Loucy (cell line): ENCODE measurements around the gene ASS1.

Source experiments
- H2AFZ ChIP-seq: fragments of 200-600 bp; sonication (generic); 2 replicates; pipeline ENCODE4 v1.6.0; 2016; ENCODE audit warnings: antibody characterized with exemption, mild to moderate bottlenecking, low read length, moderate library complexity
- H3F3A ChIP-seq: fragments of 200-600 bp; 2 replicates; pipeline ENCODE4 v1.6.0; 2016; ENCODE audit warnings: antibody characterized with exemption, low read depth, mild to moderate bottlenecking
- H3K27me3 ChIP-seq: fragments of 200-600 bp; sonication (generic); 2 replicates; pipeline ENCODE4 v1.6.1; 2014; ENCODE audit warnings: low read length, mild to moderate bottlenecking; ENCODE audit not compliant: insufficient read depth, poor library complexity, severe bottlenecking
- H3K36me3 ChIP-seq: fragments of 200-600 bp; sonication (generic); 2 replicates; pipeline ENCODE4 v1.6.1; 2016; ENCODE audit warnings: low read length; ENCODE audit not compliant: insufficient read depth
- H3K4me1 ChIP-seq: fragments of 200-600 bp; sonication (generic); 2 replicates; pipeline ENCODE4 v1.5.1; 2014; ENCODE audit warnings: low read length, mild to moderate bottlenecking; ENCODE audit not compliant: insufficient read depth, poor library complexity, severe bottlenecking
- H3K4me2 ChIP-seq: fragments of 200-600 bp; sonication (generic); 2 replicates; pipeline ENCODE4 v1.6.0; 2014; ENCODE audit warnings: antibody characterized with exemption, low read length, low read depth, mild to moderate bottlenecking; ENCODE audit not compliant: poor library complexity, severe bottlenecking
- H3K4me3 ChIP-seq: fragments of 200-600 bp; sonication (generic); 2 replicates; pipeline ENCODE4 v1.5.1; 2014; ENCODE audit warnings: low read length, mild to moderate bottlenecking, mixed read lengths; ENCODE audit not compliant: poor library complexity, severe bottlenecking
- H3K79me2 ChIP-seq: fragments of 200-600 bp; sonication (generic); 2 replicates; pipeline ENCODE4 v1.6.1; 2014; ENCODE audit warnings: low read length; ENCODE audit not compliant: insufficient read depth
- H3K9ac ChIP-seq: fragments of 200-600 bp; sonication (generic); 2 replicates; pipeline ENCODE4 v1.6.0; 2014; ENCODE audit warnings: mild to moderate bottlenecking, low read depth, low read length, moderate library complexity; ENCODE audit not compliant: poor library complexity, severe bottlenecking
- H3K9me2 ChIP-seq: fragments of 200-600 bp; sonication (generic); replicated peaks from 2 replicates; pipeline ENCODE4 v1.6.1; 2016; ENCODE audit warnings: low read depth, low read length, mixed read lengths
- H3K9me3 ChIP-seq: fragments of 200-600 bp; sonication (generic); 2 replicates; pipeline ENCODE4 v1.6.1; 2014; ENCODE audit warnings: mild to moderate bottlenecking, antibody characterized with exemption, low read length, low read depth; ENCODE audit not compliant: insufficient read depth
- H4K20me1 ChIP-seq: fragments of 200-600 bp; sonication (generic); 2 replicates; pipeline ENCODE4 v1.6.0; 2014; ENCODE audit warnings: antibody characterized with exemption, low read length, mild to moderate bottlenecking; ENCODE audit not compliant: insufficient read depth, poor library complexity, severe bottlenecking
- CTCF ChIP-seq: fragments of 200-600 bp; sonication (generic); conservative IDR thresholded peaks from 2 replicates; pipeline ENCODE4 v1.5.1; 2014; ENCODE audit warnings: mild to moderate bottlenecking, antibody characterized with exemption, low read length
- EZH2phosphoT487 ChIP-seq: fragments of 200-600 bp; IDR thresholded peaks from 2 replicates; pipeline ENCODE4 v1.6.1; 2018; ENCODE audit warnings: antibody characterized with exemption, mild to moderate bottlenecking, moderate library complexity, borderline replicate concordance

ASS1 gene

DNA sequence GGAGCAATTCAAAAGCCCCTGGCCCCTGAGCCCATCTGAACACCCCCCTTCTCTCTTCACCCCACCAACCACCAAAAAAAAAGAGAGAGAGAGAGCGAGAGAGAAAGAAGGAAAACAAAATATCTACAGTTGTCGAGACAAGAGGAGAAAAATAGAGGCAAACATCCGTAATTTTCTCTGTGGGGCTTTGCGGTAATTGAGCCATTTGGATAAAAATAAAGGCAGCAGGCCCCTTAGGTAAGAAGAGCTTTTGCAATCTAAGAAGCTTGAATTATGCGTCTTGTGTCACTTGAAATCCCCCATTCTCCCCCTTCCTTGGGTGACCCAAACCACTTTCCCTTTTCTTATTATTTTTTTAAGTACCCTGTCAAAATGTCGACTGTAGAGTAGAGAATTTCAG lies 99.1 kb downstream of the ASS1 start:
- Histone ChIP-seq H3K79me2 (no peaks in the 10 kb centered on the region), H3K27me3 (no peaks in the 10 kb centered on the region), H3K9me2 (no peaks in the 10 kb centered on the region), H3K4me1 (no peaks in the 10 kb centered on the region), H3K36me3 (no peaks in the 10 kb centered on the region), H3K9ac (no peak overlapping the region), H4K20me1 (no peaks in the 10 kb centered on the region), H3K4me2 (no peak overlapping the region), H2AFZ (no peak overlapping the region), H3K9me3 (no peaks in the 10 kb centered on the region), H3K4me3 (no peak overlapping the region), H3F3A (no peaks in the 10 kb centered on the region)
- TF ChIP-seq EZH2phosphoT487 (no peak), CTCF (no peak)

- TF ChIP-seq EZH2phosphoT487, result no peak
- no peak for TF ChIP-seq CTCF
- no peaks in the 10 kb centered on the region for H3K4me1 ChIP-seq
- H3K9me2 ChIP-seq, result no peaks in the 10 kb centered on the region
- no peaks in the 10 kb centered on the region for H3F3A ChIP-seq
- H4K20me1 ChIP-seq, result no peaks in the 10 kb centered on the region
- no peak overlapping the region for H2AFZ ChIP-seq
- H3K9me3 ChIP-seq, result no peaks in the 10 kb centered on the region
- no peak overlapping the region for H3K4me3 ChIP-seq
- no peak overlapping the region for H3K9ac ChIP-seq
- no peaks in the 10 kb centered on the region for H3K27me3 ChIP-seq
- no peaks in the 10 kb centered on the region for H3K79me2 ChIP-seq
- no peaks in the 10 kb centered on the region for H3K36me3 ChIP-seq
- H3K4me2 ChIP-seq, result no peak overlapping the region
Observed at GRCh38 chr9:130544364-130544763, 99.6 kb downstream of the ASS1 start.

DNA sequence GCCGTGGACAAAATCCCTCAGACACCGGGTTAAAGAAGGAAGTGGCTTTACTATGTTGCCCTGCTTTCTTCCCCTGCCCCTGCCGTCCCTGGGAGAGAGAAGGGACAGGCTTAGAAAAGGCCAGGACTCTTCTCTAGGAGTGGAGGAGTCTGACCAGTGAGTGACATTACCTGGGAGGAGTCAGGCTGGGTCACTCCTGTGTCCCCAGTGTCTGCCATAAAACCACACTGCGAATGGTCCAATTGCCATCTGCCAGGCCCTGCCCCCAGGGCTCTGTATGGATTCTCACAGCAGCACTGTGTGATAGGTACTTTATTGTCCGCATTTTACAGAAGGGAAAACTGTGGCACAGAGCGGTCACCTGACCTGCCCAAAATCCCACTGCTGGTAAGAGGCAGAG lies 103.3 kb downstream of the ASS1 start:
- H3K4me3 ChIP-seq, result no peak overlapping the region
- no peaks in the 10 kb centered on the region for H3K79me2 ChIP-seq
- H3K27me3 ChIP-seq, result no peaks in the 10 kb centered on the region
- H3K4me1 ChIP-seq, result no peaks in the 10 kb centered on the region
- H3F3A ChIP-seq, result no peaks in the 10 kb centered on the region
- no peaks in the 10 kb centered on the region for H3K9me2 ChIP-seq
- H3K9me3 ChIP-seq, result no peaks in the 10 kb centered on the region
- H3K9ac ChIP-seq, result no peak overlapping the region
- no peak for TF ChIP-seq CTCF
- no peak for TF ChIP-seq EZH2phosphoT487
- no peak overlapping the region for H2AFZ ChIP-seq
- H4K20me1 ChIP-seq, result no peaks in the 10 kb centered on the region
- H3K36me3 ChIP-seq, result no peaks in the 10 kb centered on the region
- no peak overlapping the region for H3K4me2 ChIP-seq
